ENCODE results near the gene PHACTR1. TPM values are rescaled to one million over a fixed set of nuclear protein-coding genes. Genes with fewer than 3 reads are reported as not detected.

The PHACTR1 gene
- total RNA-seq, 1 experiment from 2014 or later = not detected

Small RNAs within 50 kb of the gene (small RNA-seq; reads per million reads assigned to genes)
- 4.7 reads per million, percentile 82 among the genes with 10 or more reads in this experiment for gene RNU1-11P
